SK-N-SH (cell line): Measurements from ENCODE around the gene NLRP7. TPM values are rescaled to one million over a fixed set of nuclear protein-coding genes. Genes with fewer than 3 reads are reported as not detected.
"Not testable (repeated sequence)": the region's sequence is repeated elsewhere in the genome, so short reads cannot be mapped to it uniquely, and the experiment has no call there.

ENCODE experiments used
- CTCF ChIA-PET: fragments of 300-600, 350-600 bp; formaldehyde crosslinking; extraction: SDS; loops from one replicate; lab custom pipeline; 2021; lab: Yijun Ruan, JAX
- POLR2A ChIA-PET: fragments of 350-600 bp; sonication (Branson Sonifier 250); formaldehyde crosslinking; extraction: SDS; loops from one replicate; lab custom pipeline; 2020; ENCODE audit warnings: antibody characterized with exemption, inconsistent platforms; lab: Yijun Ruan, JAX
- DNase-seq: peaks from one replicate; pipeline ENCODE4 v3.0.0; 2012
- H2AFZ ChIP-seq: fragments of 200-600 bp; sonication (generic); 2 replicates; pipeline ENCODE4 v1.8.1; 2016; ENCODE audit warnings: antibody characterized with exemption, mild to moderate bottlenecking, low read depth
- H3F3A ChIP-seq: fragments of 200-600 bp; sonication (generic); replicated peaks from 2 replicates; pipeline ENCODE3; 2016; ENCODE audit warnings: antibody characterized with exemption, mild to moderate bottlenecking; ENCODE audit not compliant: insufficient read depth
- H3K27ac ChIP-seq, 2 experiments: fragments of 200-500 bp in 1 of 2; fragments of 200-600 bp in 1 of 2; sonication (Bioruptor generic) in 1 of 2; sonication (generic), shearing (Covaris generic) in 1 of 2; 2 replicates each; pipeline versions ENCODE4 v1.5.1 to v1.6.1; 2014 to 2016; ENCODE audit warnings: low read depth in 2 of 2, inconsistent platforms in 1 of 2, low read length in 1 of 2, mild to moderate bottlenecking in 1 of 2, mixed read lengths in 1 of 2
- H3K27me3 ChIP-seq: fragments of 200-600 bp; sonication (generic), shearing (Covaris generic); 2 replicates; pipeline ENCODE4 v1.6.1; 2016; ENCODE audit warnings: mixed run types; ENCODE audit not compliant: insufficient read depth
- H3K36me3 ChIP-seq, 2 experiments: fragments of 200-500 bp in 1 of 2; fragments of 200-600 bp in 1 of 2; sonication (Bioruptor generic) in 1 of 2; sonication (generic) in 1 of 2; replicated peaks in 1 of 2; 2 replicates each; pipeline versions ENCODE3 to v1.5.1; 2014 to 2016; ENCODE audit warnings: low read length in 1 of 2, mild to moderate bottlenecking in 1 of 2; ENCODE audit not compliant: insufficient read depth in 2 of 2, control insufficient read depth in 1 of 2
- H3K4me1 ChIP-seq, 2 experiments: fragments of 200-500 bp in 1 of 2; fragments of 200-600 bp in 1 of 2; sonication (Bioruptor generic) in 1 of 2; sonication (generic), shearing (Covaris generic) in 1 of 2; 2 replicates each; pipeline versions ENCODE4 v1.5.1 to v1.6.1; 2014 to 2016; ENCODE audit warnings: low read depth in 1 of 2, low read length in 1 of 2, mixed run types in 1 of 2; ENCODE audit not compliant: insufficient read depth in 2 of 2, control insufficient read depth in 1 of 2
- H3K4me2 ChIP-seq: fragments of 200-600 bp; sonication (generic), shearing (Covaris generic); 2 replicates; pipeline ENCODE4 v1.6.1; 2017; ENCODE audit warnings: mixed run types
- H3K4me3 ChIP-seq, 2 experiments: fragments of 200-500 bp in 1 of 2; fragments of 200-600 bp in 1 of 2; sonication (Bioruptor generic) in 1 of 2; sonication (generic), shearing (Covaris generic) in 1 of 2; 2 replicates each; pipeline versions ENCODE4 v1.5.1 to v1.8.1; 2014 to 2016; ENCODE audit warnings: low read depth in 2 of 2, inconsistent platforms in 1 of 2, low read length in 1 of 2, mild to moderate bottlenecking in 1 of 2, mixed read lengths in 1 of 2, moderate library complexity in 1 of 2
- H3K79me2 ChIP-seq: fragments of 200-600 bp; sonication (generic); 2 replicates; pipeline ENCODE4 v1.8.1; 2017; ENCODE audit warnings: mild to moderate bottlenecking; ENCODE audit not compliant: insufficient read depth
- H3K9ac ChIP-seq: fragments of 200-600 bp; sonication (generic); 2 replicates; pipeline ENCODE4 v1.6.1; 2017; ENCODE audit warnings: mixed run types
- H3K9me2 ChIP-seq: fragments of 200-600 bp; sonication (generic); 2 replicates; pipeline ENCODE4 v1.6.1; 2017; ENCODE audit warnings: mixed run types
- H3K9me3 ChIP-seq: fragments of 200-600 bp; sonication (generic); 2 replicates; pipeline ENCODE4 v1.6.1; 2017; ENCODE audit warnings: mixed run types, mild to moderate bottlenecking, moderate library complexity
- H4K20me1 ChIP-seq: fragments of 200-600 bp; sonication (generic); 2 replicates; pipeline ENCODE4 v1.6.1; 2017; ENCODE audit warnings: mild to moderate bottlenecking, mixed run types; ENCODE audit not compliant: insufficient read depth
- ELF1 ChIP-seq: IDR thresholded peaks from 2 replicates; pipeline ENCODE4 v1.4.0; 2012
- EP300 ChIP-seq, 2 experiments: IDR thresholded peaks; 2 replicates each; pipeline versions ENCODE4 v1.4.0 to v1.6.1; 2012; ENCODE audit warnings: borderline replicate concordance in 1 of 2, low read depth in 1 of 2, low read length in 1 of 2
- EZH2phosphoT487 ChIP-seq: fragments of 200-600 bp; sonication (generic); IDR thresholded peaks from 2 replicates; pipeline ENCODE4 v1.6.1; 2017; ENCODE audit warnings: low read depth, mixed run types, mild to moderate bottlenecking, antibody characterized with exemption, moderate library complexity, borderline replicate concordance
- FOSL2 ChIP-seq: IDR thresholded peaks from 2 replicates; pipeline ENCODE4 v1.4.0; 2012; ENCODE audit warnings: low read depth, mild to moderate bottlenecking, moderate library complexity, borderline replicate concordance
- FOXJ3 ChIP-seq: sonication (generic); formaldehyde crosslinking; IDR thresholded peaks from 2 replicates; pipeline ENCODE4 v1.5.1; 2020; ENCODE audit warnings: mild to moderate bottlenecking, missing genetic modification reagents
- FOXM1 ChIP-seq: IDR thresholded peaks from 2 replicates; pipeline ENCODE4 v1.4.0; 2012; ENCODE audit warnings: low read depth, mild to moderate bottlenecking
- GABPA ChIP-seq: IDR thresholded peaks from 2 replicates; pipeline ENCODE4 v1.4.0; 2012; ENCODE audit warnings: low read depth, mild to moderate bottlenecking
- GATA2 ChIP-seq: sonication (generic); formaldehyde crosslinking; IDR thresholded peaks from 2 replicates; pipeline ENCODE4 v1.5.0; 2020; ENCODE audit warnings: mild to moderate bottlenecking, missing genetic modification reagents
- JUND ChIP-seq: IDR thresholded peaks from 2 replicates; pipeline ENCODE4 v1.4.0; 2012
- MEF2A ChIP-seq: IDR thresholded peaks from 2 replicates; pipeline ENCODE4 v1.4.0; 2012; ENCODE audit warnings: low read depth, borderline replicate concordance
- NFIC ChIP-seq: IDR thresholded peaks from 2 replicates; pipeline ENCODE4 v1.4.0; 2012; ENCODE audit warnings: borderline replicate concordance
- NRF1 ChIP-seq: IDR thresholded peaks from 2 replicates; pipeline ENCODE4 v1.6.1; 2012; ENCODE audit warnings: low read depth, mild to moderate bottlenecking, low read length
- POLR2AphosphoS5 ChIP-seq: IDR thresholded peaks from 2 replicates; pipeline ENCODE4 v1.6.1; 2012; ENCODE audit warnings: low read depth, low read length
- RAD21 ChIP-seq: IDR thresholded peaks from 2 replicates; pipeline ENCODE4 v1.6.1; 2012; ENCODE audit warnings: mild to moderate bottlenecking, low read length
- RCOR1 ChIP-seq: fragments of 150-350 bp; IDR thresholded peaks from 2 replicates; pipeline ENCODE4 v1.6.1; 2017; ENCODE audit warnings: antibody characterized with exemption, low read length
- RFX5 ChIP-seq: IDR thresholded peaks from 2 replicates; pipeline ENCODE4 v1.6.1; 2012; ENCODE audit warnings: mild to moderate bottlenecking, improper control_type of control experiment, low read length
- RXRA ChIP-seq: IDR thresholded peaks from 2 replicates; pipeline ENCODE4 v1.4.0; 2012; ENCODE audit warnings: low read depth, mild to moderate bottlenecking, borderline replicate concordance
- SMC3 ChIP-seq: IDR thresholded peaks from 2 replicates; pipeline ENCODE4 v1.6.1; 2012; ENCODE audit warnings: low read depth, low read length, improper control_type of control experiment
- TEAD4 ChIP-seq: IDR thresholded peaks from 2 replicates; pipeline ENCODE4 v1.4.0; 2012; ENCODE audit warnings: mild to moderate bottlenecking, borderline replicate concordance; ENCODE audit not compliant: insufficient read depth
- WGBS: methylation state at CpG from one replicate; pipeline ENCODE4 v1.1.6; 2017; ENCODE audit warnings: low lambda C conversion rate; 5-methylcytosine and 5-hydroxymethylcytosine counted together
- polyA plus RNA-seq, 3 experiments: library from polyadenylated mRNA; depleted of rRNA; stranded (reverse); fragments of >200 nt; gene quantifications; 2 replicates each; pipeline ENCODE4 v1.2.3, GENCODE V29; 2012
- TF ChIP-seq, protein P1 (sequence below): fragments of 150-350 bp; IDR thresholded peaks from 2 replicates; pipeline ENCODE4 v1.6.1; 2017; ENCODE audit warnings: antibody characterized with exemption, low read length, low read depth, borderline replicate concordance
- TF ChIP-seq, protein P2 (sequence below): fragments of 200-600 bp; sonication (generic); IDR thresholded peaks from 2 replicates; pipeline ENCODE4 v1.6.1; 2017; ENCODE audit warnings: antibody characterized with exemption, mild to moderate bottlenecking, moderate library complexity
- TF ChIP-seq, protein P3 (sequence below): IDR thresholded peaks from 2 replicates; pipeline ENCODE4 v1.4.0; 2012; ENCODE audit warnings: low read depth

The NLRP7 gene
- polyA plus RNA-seq, 1 of the 3 experiments (the other 2 are of a cell fraction) = not detected

DNA sequence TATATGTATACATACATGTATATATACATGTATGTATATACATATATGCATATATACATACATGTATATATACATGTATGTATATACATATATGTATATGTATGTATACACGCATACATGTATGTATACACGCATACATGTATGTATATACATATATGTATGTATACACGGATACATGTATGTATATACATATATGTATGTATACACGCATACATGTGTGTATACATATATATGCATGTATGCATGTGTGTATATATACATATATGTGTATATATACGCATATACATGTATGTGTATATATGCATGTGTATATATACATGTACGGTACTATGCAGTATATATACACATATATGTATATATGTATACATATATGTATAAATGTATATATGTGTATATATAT is 44.0 kb downstream of the NLRP7 start:
- H3K9ac ChIP-seq = no peak overlapping the region
- H3F3A ChIP-seq = no peaks in the 10 kb centered on the region
- ChIA-PET CTCF (no interaction called here), POLR2A (no interaction called here)
- no peaks in the 10 kb centered on the region for H3K9me2 ChIP-seq
- TF ChIP-seq FOXM1 (no peak), FOSL2 (no peak), ELF1 (no peak), RFX5 (no peak), JUND (no peak), EZH2phosphoT487 (no peak), FOXJ3 (CRISPR knock-in tag) (no peak), EP300 (IDR thresholded peaks at IDR 0.05; ENCODE audit: borderline replicate concordance in 1 of 2, low read depth in 1 of 2, low read length in 1 of 2) (no peak), TEAD4 (no peak)
- TF ChIP-seq, protein P1, sequence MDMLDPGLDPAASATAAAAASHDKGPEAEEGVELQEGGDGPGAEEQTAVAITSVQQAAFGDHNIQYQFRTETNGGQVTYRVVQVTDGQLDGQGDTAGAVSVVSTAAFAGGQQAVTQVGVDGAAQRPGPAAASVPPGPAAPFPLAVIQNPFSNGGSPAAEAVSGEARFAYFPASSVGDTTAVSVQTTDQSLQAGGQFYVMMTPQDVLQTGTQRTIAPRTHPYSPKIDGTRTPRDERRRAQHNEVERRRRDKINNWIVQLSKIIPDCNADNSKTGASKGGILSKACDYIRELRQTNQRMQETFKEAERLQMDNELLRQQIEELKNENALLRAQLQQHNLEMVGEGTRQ = no peak
- H3K27ac ChIP-seq = no peak overlapping the region
- H3K36me3 ChIP-seq = no peaks in the 10 kb centered on the region
- no peak for DNase-seq
- no peak overlapping the region for H3K4me2 ChIP-seq
- no peaks in the 10 kb centered on the region for H3K9me3 ChIP-seq
- H4K20me1 ChIP-seq = no peaks in the 10 kb centered on the region
- H3K4me3 ChIP-seq = no peak overlapping the region
- no peaks in the 10 kb centered on the region for H3K4me1 ChIP-seq
- H2AFZ ChIP-seq = no peak overlapping the region
- H3K27me3 ChIP-seq = peaks cover 37% of the 10 kb centered on the region; the same call in 1 of the 2 replicates
- no peaks in the 10 kb centered on the region for H3K79me2 ChIP-seq
- 47% methylated on average over 6 of the region's 6 CpGs for WGBS

DNA sequence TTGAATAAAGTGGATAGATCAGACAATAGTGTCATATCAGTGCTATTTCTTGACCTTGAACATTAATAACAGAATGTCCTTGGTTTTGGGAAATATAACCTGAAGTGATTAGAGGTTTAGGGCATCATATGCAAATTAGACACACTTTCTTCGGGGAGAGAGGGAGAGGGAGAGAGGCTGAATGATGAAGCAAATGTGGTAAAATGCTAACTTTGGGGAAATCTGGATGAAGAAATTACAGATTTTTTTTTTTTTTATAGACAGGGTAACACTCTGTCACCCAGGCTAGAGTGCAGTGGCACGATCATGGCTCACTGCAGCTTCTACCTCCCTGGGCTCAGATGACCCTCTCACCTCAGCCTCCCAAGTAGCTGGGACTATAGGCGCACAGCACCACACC is 45.3 kb downstream of the NLRP7 start:
- no peak overlapping the region for H3K9ac ChIP-seq
- TF ChIP-seq SMC3 (no peak), EP300 (IDR thresholded peaks at IDR 0.05; ENCODE audit: borderline replicate concordance in 1 of 2, low read depth in 1 of 2, low read length in 1 of 2) (no peak), GATA2 (CRISPR knock-in tag) (no peak), FOXJ3 (CRISPR knock-in tag) (no peak), FOXM1 (no peak), NRF1 (no peak), GABPA (no peak), FOSL2 (no peak), NFIC (no peak), POLR2AphosphoS5 (no peak), RXRA (no peak), RAD21 (no peak), MEF2A (no peak), RCOR1 (no peak), EZH2phosphoT487 (no peak), ELF1 (no peak)
- TF ChIP-seq, protein P2, sequence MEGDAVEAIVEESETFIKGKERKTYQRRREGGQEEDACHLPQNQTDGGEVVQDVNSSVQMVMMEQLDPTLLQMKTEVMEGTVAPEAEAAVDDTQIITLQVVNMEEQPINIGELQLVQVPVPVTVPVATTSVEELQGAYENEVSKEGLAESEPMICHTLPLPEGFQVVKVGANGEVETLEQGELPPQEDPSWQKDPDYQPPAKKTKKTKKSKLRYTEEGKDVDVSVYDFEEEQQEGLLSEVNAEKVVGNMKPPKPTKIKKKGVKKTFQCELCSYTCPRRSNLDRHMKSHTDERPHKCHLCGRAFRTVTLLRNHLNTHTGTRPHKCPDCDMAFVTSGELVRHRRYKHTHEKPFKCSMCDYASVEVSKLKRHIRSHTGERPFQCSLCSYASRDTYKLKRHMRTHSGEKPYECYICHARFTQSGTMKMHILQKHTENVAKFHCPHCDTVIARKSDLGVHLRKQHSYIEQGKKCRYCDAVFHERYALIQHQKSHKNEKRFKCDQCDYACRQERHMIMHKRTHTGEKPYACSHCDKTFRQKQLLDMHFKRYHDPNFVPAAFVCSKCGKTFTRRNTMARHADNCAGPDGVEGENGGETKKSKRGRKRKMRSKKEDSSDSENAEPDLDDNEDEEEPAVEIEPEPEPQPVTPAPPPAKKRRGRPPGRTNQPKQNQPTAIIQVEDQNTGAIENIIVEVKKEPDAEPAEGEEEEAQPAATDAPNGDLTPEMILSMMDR = no peak
- TF ChIP-seq, protein P3, sequence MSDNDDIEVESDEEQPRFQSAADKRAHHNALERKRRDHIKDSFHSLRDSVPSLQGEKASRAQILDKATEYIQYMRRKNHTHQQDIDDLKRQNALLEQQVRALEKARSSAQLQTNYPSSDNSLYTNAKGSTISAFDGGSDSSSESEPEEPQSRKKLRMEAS = no peak
- no peaks in the 10 kb centered on the region for H3K79me2 ChIP-seq
- no peaks in the 10 kb centered on the region for H3F3A ChIP-seq
- ChIA-PET POLR2A (no interaction called here), CTCF (no interaction called here)
- no peak overlapping the region for H3K4me3 ChIP-seq
- H3K36me3 ChIP-seq = no peaks in the 10 kb centered on the region
- no peak overlapping the region for H2AFZ ChIP-seq
- H3K9me3 ChIP-seq = no peaks in the 10 kb centered on the region
- no peaks in the 10 kb centered on the region for H3K9me2 ChIP-seq
- H3K4me1 ChIP-seq = no peaks in the 10 kb centered on the region
- no peak for DNase-seq
- no peak overlapping the region for H3K4me2 ChIP-seq
- H3K27me3 ChIP-seq = peaks cover 40% of the 10 kb centered on the region; the same call in 1 of the 2 replicates
- H3K27ac ChIP-seq = no peak overlapping the region
- WGBS = 0% methylated on average over 3 of the region's 3 CpGs
- no peaks in the 10 kb centered on the region for H4K20me1 ChIP-seq

DNA sequence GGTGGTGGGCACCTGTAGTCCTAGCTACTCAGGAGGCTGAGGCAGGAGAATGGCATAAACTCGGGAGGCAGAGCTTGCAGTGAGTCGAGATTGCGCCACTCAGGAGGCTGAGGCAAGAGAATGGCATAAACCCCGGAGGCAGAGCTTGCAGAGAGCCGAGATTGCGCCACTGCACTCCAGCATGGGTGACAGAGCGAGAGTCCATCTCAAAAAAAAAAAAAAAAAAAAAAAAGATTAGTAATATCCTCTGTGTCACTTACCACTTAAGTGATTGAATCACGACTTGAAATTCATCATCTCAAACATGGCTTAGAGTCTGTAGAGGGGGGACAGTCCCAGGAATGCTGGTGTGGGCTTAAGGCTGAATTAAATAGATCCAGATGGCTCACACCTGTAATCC is 46.2 kb downstream of the NLRP7 start:
- H2AFZ ChIP-seq, CTCF ChIA-PET, H3K9me2 ChIP-seq, H3K36me3 ChIP-seq, H4K20me1 ChIP-seq, H3K4me1 ChIP-seq, H3K4me3 ChIP-seq, POLR2A ChIA-PET, H3K4me2 ChIP-seq, H3K79me2 ChIP-seq, H3K27ac ChIP-seq, DNase-seq, H3K9ac ChIP-seq, H3K9me3 ChIP-seq, H3F3A ChIP-seq: not testable (repeated sequence)
- H3K27me3 ChIP-seq = peaks cover 32% of the 10 kb centered on the region; the same call in 1 of the 2 replicates
- 1% methylated on average over 8 of the region's 8 CpGs for WGBS
